LNCAP (cell line): ENCODE results near the gene OTOF.

Experiments used
- CTCF ChIP-seq: fragments of 450-650 bp; IDR thresholded peaks from 2 replicates; pipeline ENCODE4 v1.5.1; 2017; ENCODE audit warnings: mild to moderate bottlenecking

The OTOF gene

GRCh38 chr2:26520148-26520449 is 42.2 kb upstream of the OTOF start:
- no peak for TF ChIP-seq CTCF

GRCh38 chr2:26519396-26520147 is 41.6 kb upstream of the OTOF start:
- no peak for TF ChIP-seq CTCF

GRCh38 chr2:26516781-26517180 is 38.9 kb upstream of the OTOF start:
- TF ChIP-seq CTCF: no peak

- no peak for TF ChIP-seq CTCF
Observed at GRCh38 chr2:26516246-26516645, 38.3 kb upstream of the OTOF start.

- TF ChIP-seq CTCF: no peak
Observed at GRCh38 chr2:26515771-26516170, 37.8 kb upstream of the OTOF start.

GRCh38 chr2:26514045-26514444 is 36.1 kb upstream of the OTOF start:
- no peak for TF ChIP-seq CTCF

GRCh38 chr2:26513261-26513660 is 35.3 kb upstream of the OTOF start:
- TF ChIP-seq CTCF: no peak

- TF ChIP-seq CTCF: no peak
Observed at GRCh38 chr2:26511466-26511865, 33.5 kb upstream of the OTOF start.
